Measurements from ENCODE around the gene TSR3.

TSR3 gene

DNA sequence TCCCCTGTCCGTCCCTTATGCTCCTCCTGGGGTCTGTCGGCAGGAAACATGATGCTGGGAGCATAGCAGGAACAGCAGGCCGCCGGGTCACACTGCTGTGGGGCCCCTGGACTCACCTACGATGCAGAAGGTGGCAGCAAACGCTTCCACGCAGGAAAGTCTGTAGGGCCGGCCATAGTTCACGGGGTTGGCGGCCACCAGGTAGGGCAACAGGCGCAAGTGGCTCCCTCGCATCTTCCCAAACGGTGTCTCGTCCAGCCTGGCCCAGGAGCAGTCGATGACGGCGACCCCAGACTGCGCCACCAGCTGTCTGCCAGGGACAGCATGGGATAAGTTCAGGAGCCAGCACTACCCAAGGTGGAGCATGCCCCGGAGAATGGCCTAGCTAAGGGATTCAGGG lies 987 bp downstream of the TSR3 start:
- no peak for DNase-seq

DNA sequence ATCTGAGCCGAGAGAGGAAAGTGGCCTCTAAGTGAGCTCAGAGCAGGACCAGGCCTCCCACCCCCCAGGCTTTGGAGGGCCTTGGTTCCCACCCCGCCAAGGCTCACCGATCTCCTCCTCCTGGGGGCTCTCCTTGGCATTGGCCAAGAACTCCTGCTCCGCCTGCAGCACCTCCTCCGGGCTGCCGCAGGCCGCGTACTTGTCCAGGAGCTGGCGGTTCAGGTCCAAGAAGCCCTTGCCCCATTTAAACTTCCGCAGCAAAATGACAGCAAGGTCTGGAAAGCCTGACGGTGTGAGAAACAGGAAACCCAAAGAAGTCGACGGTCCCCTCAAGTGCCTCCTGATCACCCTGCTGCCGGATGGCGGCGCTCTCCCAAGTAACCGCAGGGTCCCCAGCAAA lies 1.7 kb downstream of the TSR3 start:
- no peak for DNase-seq

DNA sequence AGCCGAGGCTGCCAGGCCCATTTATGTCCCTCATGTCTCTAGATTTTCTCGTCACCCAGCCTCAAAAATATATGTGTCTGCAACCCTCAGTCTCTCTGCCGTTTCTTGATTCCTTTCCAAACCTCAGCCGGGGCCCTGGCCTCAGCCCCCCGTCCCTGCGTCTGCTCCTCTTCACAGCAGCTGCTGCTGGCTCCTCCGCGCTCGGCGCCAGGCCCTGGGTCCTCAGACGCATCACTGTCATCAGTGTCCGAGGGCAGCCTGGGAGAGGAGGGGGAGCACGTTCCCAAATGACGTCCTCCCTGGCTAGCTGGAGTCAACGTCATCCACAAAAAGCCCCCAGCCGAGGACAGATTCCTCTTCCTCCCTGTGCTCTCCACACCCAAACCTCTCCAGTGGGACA lies 2.3 kb downstream of the TSR3 start:
- no peak for DNase-seq

DNA sequence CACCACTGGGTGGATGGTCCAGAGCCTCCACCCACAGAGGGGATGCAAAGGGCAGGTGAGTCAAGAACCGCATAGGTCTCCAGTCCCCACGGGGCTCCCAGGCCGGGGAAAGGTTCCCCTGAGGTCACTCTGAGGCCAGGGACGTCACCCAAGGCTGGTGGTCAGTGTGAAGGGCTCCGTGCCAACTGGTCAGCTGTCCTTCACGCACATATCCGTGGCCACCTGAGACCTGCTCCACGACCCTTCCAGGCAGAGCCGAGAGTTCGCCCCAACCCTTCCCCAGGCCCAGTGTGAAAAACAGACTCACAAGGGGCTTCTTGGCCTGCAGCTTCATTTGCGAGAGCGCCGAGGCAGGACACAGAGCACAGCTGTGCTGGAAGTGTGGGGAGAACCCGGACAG lies 2.8 kb downstream of the TSR3 start:
- DNase-seq = no peak

DNA sequence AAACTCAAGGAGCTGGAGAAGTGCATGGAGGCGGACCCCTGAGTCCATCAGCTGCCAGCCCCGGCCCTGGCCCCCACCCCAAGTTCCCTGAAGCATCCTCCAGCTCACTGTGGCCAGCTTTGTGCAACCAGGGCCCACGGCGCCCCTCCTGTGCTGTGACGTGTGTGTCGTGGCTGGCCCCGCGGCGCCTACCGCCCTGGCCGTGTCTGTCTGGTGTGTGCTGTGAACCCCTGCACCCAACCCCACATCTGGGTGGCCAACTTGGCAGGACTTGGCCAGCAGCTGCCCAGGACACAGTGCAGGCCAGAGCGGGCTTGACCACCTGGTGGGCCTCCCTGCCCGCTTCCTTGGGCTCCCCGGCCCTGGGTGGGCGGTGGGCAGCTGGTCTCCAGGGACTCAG lies 3.2 kb downstream of the TSR3 start:
- DNase-seq = no peak

DNA sequence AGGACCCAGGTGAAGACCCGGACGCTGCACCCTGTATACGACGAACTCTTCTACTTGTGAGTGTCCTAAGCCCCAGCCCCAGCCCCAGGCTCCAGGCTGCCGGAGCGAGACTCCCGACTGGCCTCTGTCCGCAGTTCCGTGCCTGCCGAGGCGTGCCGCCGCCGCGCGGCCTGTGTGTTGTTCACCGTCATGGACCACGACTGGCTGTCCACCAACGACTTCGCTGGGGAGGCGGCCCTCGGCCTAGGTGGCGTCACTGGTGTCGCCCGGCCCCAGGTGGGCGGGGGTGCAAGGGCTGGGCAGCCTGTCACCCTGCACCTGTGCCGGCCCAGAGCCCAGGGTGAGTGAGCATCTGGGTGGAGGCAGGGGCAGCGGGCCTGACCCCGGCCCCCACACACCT lies 3.7 kb downstream of the TSR3 start:
- no peak for DNase-seq

DNA sequence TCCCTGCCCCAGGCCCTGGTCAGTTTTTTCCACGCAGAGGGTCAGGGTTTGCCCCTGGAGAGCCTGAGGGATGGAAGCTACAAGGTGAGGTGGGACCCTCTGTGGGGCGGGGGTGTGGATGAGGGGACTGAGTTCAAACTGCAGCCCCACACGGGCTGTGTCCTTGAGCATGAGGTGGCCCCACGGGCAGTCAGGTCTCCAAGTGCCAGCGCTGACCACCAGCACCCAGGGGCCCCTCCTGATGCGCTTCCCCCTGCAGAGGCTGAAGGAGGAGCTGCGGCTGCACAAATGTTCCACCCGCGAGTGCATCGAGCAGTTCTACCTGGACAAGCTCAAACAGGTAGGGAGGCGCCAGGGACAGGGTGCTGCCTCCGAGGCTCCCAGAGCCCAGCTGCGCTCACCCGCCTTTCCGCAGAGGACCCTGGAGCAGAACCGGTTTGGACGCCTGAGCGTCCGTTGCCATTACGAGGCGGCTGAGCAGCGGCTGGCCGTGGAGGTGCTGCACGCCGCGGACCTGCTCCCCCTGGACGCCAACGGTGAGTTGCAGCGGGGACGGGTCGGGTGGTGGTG lies 4.3 kb downstream of the TSR3 start:
- DNase-seq = no peak

DNA sequence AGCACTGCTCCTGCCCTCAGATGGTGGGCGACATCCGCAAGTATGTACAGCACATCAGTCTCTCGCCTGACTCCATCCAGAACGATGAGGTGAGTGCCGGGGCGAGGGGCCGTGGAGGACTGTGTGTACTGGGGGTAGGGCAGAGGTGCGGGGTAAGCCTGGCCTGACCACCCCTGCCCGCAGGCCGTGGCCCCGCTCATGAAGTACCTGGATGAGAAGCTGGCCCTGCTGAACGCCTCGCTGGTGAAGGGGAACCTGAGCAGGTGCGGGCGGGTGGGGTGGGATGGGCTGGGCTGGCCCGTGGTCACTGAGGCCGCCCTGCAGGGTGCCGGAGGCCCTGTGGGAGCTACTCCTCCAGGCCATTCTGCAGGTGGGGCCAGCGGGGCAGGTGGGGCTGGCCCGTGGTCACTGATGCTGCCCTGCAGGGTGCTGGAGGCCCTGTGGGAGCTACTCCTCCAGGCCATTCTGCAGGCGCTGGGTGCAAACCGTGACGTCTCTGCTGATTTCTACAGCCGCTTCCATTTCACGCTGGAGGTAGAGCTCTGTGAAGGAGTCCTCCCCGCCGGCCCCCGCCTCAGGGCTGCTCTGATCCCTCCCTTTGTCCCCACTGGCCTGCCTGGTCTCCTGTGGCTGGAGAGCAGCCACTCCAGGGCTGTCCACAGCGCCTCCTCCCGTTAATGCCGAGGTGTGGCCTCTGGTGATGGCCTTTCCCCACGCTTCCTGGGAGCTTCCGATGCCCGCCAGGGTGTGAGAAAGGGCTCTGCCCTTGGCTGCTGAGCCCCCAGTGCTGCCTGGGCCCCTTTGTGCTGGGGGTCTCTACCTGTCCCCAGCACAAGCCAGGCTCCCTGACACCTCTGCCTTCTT lies 5.0 kb downstream of the TSR3 start:
- no peak for DNase-seq

DNA sequence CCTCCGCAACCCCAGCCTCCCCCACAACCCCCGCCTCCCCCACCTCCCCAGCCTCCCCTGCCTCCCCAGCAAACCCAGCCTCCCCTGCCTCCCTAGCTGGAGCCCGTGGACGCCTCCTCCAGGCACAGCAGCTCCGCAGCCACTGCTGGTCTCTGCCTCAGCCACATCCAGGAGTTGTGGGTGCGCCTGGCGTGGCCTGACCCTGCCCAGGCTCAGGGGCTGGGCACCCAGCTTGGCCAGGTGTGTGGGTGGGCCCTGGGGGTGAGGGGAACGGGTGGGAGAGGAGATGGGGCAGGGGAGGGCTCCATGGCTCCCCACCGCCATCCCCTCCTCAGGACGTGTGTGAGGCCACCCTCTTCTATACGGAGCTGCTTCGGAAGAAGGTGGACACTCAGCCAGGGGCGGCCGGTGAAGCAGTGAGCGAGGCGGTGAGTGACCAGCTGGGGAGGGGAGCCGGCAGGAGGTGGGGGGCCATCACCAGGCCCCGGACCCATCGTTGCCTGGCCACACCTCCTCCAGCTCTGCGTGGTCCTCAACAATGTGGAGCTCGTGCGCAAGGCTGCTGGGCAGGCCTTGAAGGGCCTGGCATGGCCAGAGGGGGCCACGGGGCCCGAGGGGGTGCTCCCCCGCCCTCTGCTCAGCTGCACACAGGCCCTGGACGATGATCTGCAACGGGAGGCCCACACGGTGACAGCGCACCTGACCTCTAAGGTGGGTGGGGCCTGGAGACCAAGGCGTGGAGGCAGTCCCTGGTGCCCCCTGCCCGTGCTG lies 5.8 kb downstream of the TSR3 start:
- no peak for DNase-seq

DNA sequence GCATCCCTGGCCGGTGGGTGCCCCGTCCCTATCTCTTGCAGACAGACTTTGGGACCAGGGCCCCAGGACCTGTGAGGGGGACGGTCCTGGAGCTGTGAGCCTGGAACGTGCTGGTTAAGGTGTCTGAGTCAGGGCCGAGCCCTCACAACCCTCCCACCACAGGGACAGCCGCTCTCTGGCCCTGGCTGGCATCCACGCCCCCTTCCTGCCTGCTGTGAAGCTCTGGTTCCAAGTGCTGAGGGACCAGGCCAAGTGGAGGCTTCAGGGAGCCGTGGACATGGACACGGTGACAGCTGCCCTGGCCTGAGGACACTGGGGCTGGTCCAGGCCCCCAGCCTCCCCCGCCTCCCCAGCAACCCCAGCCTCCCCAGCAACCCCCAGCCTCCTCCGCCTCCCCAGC lies 6.6 kb downstream of the TSR3 start:
- DNase-seq = no peak

DNA sequence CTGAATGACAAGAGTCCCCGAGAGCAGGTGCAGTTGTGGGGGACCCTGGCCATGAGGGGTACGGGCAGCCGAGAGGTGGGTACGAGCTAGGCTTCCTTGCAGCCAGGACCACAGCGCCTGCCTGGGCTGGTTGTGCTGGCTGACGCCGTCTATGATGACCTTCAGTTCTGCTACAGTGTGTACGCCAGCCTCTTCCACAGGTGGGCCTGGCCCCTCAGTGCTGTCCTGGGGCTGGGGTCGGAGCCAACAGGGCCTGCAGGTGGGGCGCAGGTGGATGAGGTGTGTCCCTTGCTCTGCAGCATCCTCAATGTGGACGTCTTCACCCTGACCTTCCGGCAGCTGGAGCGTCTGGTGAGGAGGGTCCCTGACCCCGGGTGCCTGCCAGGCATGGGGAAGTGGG lies 7.2 kb downstream of the TSR3 start:
- DNase-seq = no peak

DNA sequence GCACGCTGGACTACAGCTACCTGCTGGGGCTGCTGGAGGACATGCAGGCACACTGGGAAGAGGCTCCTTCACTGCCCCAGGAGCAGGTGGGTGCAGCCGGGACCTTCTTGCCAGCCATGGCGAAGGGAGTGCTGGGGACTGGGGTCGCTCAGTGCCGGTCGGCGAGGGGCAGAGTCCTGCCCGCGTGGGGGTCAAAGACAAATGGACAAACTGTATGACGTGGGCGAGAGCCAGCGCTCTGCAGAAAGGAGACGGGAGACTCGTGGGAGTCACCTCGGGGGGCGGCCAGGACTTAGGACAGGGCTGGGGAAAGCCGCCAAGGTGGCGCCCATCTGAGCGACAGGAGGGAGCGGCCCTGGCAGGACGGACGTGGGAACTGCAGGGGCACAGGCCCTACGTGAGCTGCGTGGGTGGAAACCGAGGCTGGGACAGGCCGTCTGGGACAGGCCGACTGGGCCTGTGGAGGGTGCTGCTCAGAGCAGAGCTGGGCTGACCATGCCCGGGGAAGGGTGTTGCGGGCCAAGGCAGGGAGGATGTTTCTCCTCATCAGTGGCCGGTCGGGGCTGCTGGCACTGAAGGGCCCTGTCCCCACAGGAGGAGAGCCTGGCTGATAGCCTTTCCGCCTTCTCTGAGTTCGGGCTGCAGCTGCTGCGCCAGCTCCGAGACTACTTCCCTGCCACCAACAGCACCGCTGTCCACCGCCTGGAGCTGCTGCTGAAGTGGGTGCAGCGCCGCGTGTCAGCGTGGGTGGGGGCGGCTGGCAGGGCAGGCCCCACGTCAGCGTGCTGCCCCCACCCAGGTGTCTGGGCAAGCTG lies 8.0 kb downstream of the TSR3 start:
- no peak for DNase-seq

DNA sequence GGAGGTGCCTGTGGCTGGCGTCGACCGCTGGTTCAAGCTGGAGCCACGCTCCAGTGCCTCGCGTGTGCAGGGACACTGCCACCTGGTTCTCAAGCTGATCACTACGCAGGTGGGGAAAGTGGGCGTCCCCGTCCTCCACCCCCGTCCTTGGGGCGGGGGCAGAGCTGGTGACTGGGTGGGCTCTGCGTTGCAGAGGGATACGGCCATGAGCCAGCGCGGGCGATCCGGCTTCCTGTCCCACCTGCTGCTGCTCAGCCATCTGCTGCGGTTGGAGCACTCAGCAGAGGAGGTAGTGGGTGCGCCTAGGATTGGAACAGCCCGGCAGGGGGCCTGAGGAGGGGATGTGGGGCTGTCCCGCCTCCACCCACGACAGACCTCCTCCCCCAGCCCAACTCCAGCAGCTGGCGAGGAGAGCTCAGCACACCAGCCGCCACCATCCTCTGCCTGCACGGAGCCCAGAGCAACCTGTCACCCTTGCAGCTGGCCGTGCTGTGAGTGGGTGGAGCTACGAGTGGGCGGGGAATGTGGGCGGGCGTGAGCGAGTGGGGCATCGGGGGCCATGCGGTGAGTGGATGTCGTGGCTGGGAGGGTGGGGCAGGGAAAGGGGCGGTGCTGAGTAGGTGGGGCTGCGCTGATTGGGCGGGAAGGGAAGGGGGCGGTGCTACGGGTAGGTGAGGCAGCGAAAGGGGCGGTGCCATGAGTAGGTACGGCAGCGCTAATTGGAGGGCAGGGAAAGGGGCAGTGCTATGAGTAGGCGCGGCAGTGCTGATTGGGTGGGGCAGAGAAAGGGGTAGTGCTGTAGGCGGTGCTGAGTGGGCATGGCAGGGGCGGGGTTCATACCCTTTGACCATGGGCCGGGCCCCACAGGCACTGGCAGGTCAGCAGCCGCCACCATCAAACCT lies 8.9 kb downstream of the TSR3 start:
- peak; percentile 96 for DNase-seq

DNA sequence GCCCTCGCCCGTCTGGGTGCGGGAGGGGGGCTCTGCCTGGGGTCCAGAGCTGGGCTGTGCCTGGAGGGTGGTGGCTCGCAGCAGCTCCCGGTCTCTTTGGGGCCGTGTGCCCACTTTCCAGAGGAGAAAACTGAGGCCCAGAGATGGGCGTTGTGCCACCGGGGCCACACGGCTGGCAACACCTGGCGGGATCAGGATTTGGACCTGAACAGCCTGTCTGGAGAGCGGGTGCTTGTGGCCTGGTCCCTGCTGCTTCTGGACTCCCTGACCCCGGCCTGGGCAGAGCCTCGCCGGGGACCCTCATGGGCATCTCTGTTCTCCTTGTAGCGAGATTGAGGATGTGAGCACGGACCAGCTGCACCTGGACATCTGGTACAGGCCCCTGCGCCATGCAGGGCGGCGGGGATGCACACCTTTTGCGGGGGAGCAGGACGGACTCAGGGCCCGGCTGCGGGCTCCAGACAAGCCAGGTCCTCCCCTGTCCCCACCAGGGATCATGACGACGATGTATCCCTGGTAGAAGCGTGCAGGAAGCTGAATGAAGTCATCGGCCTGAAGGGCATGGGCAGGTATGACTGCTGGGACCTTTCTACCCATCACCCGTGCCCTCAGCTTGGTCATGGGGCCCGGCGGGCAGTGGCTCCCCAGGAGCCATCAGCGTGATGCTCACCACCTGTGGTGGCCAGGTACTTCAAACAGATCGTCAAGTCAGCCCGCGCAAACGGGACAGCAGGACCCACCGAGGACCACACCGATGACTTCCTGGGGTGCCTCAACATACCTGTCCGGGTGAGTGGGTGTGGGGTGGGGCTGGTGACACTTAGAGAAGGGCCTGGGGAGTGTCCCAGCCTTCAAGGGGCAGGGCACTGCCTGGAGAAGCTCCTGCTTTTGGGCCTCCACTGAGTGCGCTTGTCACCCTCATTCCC lies 9.9 kb downstream of the TSR3 start:
- DNase-seq = no peak

DNA sequence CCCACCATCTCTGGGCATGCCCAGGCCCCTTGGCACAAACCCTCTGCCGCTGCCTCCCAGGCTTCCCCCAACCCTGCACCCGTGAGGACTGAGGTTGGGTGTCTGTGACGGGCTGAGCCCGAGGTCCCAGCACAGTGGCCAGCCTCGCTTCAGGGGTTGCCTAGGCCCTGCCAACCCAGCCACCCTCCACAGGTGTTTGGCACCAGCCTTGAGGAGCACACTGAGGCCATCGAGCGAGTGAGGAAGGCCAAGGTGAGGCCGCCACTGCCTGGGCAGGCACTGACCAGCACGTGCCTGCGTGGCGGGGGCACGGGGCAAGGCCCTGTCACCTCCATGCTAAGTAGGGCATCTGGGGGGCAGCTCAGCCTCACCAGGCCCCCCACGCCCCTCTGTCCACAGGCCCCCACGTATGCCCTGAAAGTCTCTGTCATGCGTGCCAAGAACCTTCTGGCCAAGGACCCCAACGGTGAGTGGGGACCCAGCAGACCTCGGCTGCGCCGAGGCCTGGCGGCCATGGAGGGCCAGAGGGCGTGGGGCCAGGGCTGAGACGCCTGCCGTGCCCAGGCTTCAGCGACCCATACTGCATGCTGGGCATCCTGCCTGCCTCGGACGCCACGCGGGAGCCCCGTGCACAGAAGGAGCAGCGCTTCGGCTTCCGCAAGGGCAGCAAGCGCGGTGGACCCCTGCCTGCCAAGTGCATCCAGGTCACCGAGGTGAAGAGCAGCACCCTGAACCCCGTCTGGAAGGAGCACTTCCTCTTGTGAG lies 10.8 kb downstream of the TSR3 start:
- no peak for DNase-seq

DNA sequence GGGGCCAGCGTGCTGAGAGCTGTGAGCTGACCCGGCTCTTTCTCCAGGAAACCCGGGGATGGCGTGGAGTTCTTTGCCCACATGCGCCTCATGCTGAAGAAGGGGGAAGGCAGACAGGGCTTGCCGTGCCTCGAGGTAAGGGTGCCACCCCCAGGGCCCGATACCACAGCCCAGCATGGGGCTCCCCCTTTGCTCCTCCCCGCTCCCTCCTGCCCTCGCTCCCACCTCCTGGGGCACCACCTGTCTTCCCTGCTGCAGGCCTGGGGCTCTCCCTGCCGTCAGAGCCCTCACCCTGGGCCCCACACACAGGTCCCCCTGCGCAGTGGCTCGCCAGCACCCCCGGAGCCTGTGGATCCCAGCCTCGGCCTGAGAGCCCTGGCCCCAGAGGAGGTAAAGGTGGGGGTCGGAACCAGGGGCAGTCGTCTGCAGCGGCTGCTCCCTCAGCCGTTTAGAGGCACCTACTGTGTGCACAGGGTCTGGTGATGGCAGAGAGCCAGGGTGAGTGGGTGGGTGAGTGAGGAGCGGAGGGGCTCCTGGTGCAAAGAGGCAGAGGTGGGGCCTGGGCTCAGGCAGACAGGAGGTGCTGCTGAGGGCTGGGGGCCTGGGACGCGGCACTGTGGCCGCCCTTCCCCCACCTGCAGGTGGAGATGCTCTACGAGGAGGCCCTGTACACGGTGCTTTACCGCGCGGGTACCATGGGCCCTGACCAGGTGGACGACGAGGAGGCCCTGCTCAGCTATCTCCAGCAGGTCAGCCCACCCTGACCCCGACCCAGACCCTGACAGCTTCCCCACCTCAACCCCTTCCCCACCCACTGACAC lies 12.6 kb downstream of the TSR3 start:
- DNase-seq = no peak

DNA sequence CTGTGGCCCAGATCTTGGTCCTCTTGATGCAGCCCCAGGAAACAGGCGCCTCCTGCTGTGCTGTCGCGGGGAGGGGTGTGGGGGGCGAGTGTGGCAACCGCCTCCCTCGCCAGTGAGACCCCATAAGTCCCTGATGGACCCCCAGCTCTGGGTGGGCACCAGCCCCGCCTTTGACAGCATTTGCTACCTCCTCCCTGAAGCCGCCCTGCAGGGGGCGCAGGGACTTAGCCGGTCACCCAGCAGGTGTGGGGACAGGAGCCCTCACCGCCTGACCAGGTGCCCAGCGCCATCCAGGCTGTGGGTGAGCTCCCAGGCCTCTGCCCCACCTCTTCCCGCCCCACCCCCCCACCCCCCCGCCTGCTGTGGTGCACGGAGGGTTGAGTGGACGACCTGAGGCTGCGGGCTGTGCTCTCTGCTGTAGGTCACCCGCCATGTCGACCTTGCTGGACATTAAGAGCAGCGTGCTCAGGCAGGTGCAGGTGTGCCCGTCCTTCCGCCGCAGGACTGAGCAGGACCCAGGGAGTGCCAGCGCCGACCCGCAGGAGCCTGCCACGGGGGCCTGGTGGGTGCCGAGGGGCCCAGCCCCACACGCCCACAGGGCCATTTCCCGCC lies 13.5 kb downstream of the TSR3 start:
- DNase-seq = no peak

DNA sequence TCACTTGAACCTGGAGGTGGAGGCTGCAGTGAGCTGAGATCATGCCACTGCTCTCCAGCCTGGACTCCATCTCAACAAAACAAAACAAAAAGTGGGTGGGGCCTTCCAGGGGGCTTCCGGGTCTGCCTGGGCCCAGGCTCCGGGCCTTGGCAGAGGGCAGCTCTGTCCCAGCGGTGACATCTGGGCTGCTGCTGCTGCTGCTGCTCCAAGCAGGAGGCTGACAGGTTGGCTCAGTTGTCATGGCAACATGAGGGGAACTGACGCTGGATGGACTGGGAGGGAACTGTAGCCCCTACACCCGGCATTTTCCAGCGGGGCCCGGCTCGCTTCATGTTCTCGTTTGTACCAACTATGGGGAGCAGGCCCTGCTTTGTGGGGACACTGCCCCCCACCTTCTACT lies 14.2 kb downstream of the TSR3 start:
- no peak for DNase-seq

DNA sequence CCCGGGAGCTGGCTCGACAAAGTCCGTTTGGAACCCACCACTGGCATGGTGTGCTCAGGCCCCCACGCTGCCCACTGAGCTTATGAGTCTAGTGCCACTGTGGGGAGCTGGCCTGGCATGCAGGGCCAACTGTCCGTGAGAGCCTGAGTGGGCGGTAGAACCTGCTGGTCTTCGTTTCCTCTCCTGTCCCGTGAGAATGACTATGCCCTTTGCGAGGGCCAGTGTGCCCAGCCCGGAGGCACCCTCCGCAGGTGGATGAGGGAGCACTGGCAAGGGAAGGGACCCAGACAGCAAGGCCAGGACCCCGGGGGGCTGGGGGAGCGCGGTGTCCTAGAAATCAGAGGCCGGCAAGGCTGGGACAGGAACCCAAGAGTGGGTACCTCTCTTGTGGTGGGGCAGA lies 15.1 kb downstream of the TSR3 start:
- no peak for DNase-seq

All from activated effector memory CD4-positive, alpha-beta T cell treated with anti-CD3 and anti-CD28 coated beads, Interleukin-2, amount 50 U/mL, for 16 hours (primary cell).